ENCODE measurements around the gene C1QB.

Gene C1QB

GRCh38 chr1:22688466-22688865 lies 35.4 kb downstream of the C1QB start:
- no peak overlapping the region for H3K4me3 ChIP-seq
- TF ChIP-seq, protein P1, sequence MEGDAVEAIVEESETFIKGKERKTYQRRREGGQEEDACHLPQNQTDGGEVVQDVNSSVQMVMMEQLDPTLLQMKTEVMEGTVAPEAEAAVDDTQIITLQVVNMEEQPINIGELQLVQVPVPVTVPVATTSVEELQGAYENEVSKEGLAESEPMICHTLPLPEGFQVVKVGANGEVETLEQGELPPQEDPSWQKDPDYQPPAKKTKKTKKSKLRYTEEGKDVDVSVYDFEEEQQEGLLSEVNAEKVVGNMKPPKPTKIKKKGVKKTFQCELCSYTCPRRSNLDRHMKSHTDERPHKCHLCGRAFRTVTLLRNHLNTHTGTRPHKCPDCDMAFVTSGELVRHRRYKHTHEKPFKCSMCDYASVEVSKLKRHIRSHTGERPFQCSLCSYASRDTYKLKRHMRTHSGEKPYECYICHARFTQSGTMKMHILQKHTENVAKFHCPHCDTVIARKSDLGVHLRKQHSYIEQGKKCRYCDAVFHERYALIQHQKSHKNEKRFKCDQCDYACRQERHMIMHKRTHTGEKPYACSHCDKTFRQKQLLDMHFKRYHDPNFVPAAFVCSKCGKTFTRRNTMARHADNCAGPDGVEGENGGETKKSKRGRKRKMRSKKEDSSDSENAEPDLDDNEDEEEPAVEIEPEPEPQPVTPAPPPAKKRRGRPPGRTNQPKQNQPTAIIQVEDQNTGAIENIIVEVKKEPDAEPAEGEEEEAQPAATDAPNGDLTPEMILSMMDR (IDR thresholded peaks at IDR 0.05): no peak
- DNase-seq: no peak
- peaks cover 0 to 38% of the 10 kb centered on the region in 2 donors for H3K27me3 ChIP-seq
- no peaks in the 10 kb centered on the region for H3K36me3 ChIP-seq
- no peaks in the 10 kb centered on the region for H3K9me3 ChIP-seq
- no peaks in the 10 kb centered on the region for H3K4me1 ChIP-seq
- no peak overlapping the region for H3K27ac ChIP-seq
- intact Hi-C loops (cut with DNase I; ENCODE audit: low total_unique reads): no loop called here

DNA sequence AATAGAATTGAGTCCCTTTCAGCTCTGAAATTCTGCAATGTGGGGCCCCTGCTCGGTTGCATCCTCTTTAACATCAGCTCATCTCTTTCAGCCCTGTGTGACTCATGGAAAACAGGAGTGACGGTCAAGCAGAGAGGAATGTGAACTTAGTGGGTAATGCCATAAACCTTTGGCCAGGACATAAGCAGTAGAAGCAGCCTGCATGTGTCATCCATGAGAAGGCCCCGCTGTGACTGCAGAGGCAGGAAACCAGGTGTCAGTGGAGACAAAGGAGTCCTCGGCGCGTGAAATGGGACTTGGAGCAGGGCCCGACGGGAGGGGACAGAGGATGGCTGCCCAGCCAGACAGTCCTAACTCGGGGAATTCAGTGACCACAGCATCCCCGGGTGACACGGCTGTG lies 36.5 kb downstream of the C1QB start:
- no peaks in the 10 kb centered on the region for H3K4me1 ChIP-seq
- intact Hi-C loops (cut with DNase I; ENCODE audit: low total_unique reads): no loop called here
- no peak for DNase-seq
- no peaks in the 10 kb centered on the region for H3K9me3 ChIP-seq
- no peak overlapping the region for H3K4me3 ChIP-seq
- no peaks in the 10 kb centered on the region for H3K36me3 ChIP-seq
- H3K27me3 ChIP-seq: peaks cover 0 to 38% of the 10 kb centered on the region in 2 donors
- no peak overlapping the region for H3K27ac ChIP-seq
- TF ChIP-seq, protein P1 (IDR thresholded peaks at IDR 0.05): no peak

DNA sequence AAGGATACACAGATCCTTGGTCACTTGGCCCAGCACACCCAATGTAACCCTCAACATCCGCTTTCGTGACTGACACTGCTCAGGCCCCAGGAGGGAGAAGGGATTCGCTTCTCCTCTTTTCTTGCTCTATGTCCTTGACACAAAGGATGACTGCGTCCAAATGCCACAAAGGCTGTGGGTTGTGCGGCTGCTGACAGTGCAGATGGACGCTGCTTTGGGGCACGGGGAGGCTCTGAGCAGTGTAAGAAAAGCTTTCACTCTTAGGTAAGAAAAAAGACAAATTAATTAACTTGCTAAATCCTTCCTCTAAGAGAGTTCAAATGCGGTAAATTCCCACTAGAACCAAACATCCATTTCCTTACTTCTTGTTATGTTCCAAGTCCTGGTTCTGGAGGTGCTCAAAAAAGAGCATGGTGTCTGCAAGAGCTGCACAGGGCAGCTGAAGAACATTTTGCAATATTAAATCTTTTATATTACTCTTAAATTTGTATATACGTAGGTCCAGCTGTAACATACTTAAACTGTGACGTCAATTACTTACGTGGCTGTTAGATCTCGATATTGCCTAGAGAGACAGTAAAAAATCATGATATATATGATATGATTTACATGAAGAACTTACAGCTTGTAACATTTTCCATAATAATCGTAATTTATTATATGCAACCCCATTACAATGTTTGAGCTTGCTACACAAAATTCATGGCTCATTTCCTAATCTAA lies 38.2 kb downstream of the C1QB start:
- Histone ChIP-seq H3K27me3 (peaks cover 0 to 28% of the 10 kb centered on the region in 2 donors), H3K4me3 (no peak overlapping the region), H3K4me1 (no peaks in the 10 kb centered on the region), H3K9me3 (no peaks in the 10 kb centered on the region), H3K27ac (no peak overlapping the region), H3K36me3 (no peaks in the 10 kb centered on the region)
- DNase-seq: no peak
- intact Hi-C loops (cut with DNase I; ENCODE audit: low total_unique reads): no loop called here
- TF ChIP-seq, protein P1 (IDR thresholded peaks at IDR 0.05): no peak

DNA sequence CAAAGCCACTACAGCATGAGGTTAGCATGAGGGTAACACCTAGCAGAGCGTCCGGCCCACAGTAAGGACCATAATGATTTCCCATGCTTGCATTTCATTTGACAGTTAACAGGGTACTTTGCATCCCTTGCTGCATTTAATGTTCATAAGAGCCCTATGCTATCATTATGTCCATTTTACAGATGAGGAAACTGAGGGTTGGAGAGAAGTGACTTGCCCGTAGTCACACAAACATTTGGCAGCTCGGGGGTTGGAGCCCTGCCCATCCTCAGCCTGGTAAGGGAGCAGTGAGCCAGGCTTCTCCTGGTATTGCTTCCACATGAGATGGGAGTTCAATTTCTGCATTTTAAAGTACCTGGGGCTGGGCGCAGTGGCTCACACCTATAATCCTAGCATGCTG lies 41.1 kb downstream of the C1QB start:
- Histone ChIP-seq H3K27me3 (peaks cover 0 to 16% of the 10 kb centered on the region in 2 donors), H3K9me3 (no peaks in the 10 kb centered on the region), H3K27ac (no peak overlapping the region), H3K36me3 (no peaks in the 10 kb centered on the region), H3K4me3 (no peak overlapping the region), H3K4me1 (no peaks in the 10 kb centered on the region)
- no peak for DNase-seq
- intact Hi-C loops (cut with DNase I; ENCODE audit: low total_unique reads): no loop called here
- TF ChIP-seq, protein P1 (IDR thresholded peaks at IDR 0.05): no peak

DNA sequence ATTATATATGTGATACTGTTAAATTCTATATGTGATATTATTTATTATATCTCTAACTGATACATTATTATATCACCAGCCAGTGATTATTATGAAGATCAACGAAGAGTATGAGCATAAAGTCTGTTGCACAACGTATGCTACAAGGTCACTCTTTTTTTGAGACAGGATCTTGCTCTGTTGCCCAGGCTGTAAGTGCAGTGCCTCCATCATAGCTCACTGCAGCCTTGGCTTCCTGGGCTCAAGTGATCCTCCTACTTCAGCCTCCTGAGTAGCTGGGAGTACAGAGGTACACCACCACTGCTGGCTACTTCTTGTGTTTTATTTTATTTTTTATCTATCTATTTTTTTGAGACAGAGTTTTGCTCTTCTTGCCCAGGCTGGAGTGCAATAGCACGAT lies 43.6 kb downstream of the C1QB start:
- Histone ChIP-seq H3K9me3 (no peaks in the 10 kb centered on the region), H3K4me3 (no peak overlapping the region), H3K27ac (no peak overlapping the region), H3K36me3 (no peaks in the 10 kb centered on the region), H3K4me1 (no peaks in the 10 kb centered on the region), H3K27me3 (peaks cover 0 to 9% of the 10 kb centered on the region in 2 donors)
- intact Hi-C loops (cut with DNase I; ENCODE audit: low total_unique reads): no loop called here
- TF ChIP-seq, protein P1 (IDR thresholded peaks at IDR 0.05): no peak
- DNase-seq: no peak
